Measurements from ENCODE around the gene OR1I1.

Gene OR1I1

DNA sequence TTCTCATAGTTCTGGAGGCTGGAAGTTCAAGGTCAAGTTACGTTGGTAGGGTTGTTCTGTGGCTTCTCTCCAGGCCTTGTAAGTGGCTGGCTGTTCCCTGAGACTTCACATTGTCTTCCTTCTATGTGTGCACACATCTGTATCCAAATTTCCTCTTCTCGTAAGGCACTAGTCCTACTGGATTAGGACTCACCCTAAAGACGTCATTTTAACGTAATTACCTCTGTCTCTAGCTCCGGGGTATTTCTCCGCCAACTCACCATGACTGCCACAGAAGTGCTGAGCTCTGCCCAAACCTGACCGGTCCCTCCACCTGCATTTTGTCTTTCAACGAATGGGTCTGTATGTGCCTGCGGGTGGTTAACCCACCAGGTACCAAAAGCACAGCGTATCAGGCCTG, 16.4 kb downstream of the OR1I1 start:
- DNase-seq (ENCODE audit: low read depth), result no peak

DNA sequence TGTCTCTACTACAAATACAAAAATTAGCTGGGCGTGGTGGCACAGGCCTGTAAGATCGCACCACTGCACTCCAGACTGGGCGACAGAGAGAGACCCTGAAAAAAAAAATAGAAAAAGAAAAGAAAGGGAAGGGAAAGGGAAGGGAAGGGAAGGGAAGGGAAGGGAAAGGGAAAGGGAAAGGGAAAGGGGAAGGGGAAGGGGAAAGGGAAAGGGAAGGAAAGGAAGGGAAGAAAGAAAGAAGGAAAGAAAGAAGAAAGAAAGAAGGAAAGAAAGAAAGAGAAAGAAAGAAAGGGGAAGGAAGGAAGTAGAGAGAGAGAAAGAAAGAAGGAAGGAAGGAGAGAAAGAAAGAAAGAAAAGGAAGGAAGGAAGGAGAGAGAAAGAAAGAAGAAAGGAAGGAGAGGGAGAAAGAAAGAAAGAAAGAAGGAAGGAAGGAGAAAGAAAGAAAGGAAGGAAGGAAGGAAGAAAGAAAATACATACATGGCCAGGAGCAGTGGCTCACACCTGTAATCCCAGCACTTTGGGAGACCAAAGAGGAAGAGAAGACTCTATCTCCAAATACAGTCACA, 17.1 kb downstream of the OR1I1 start:
- no peak for DNase-seq (ENCODE audit: low read depth)

DNA sequence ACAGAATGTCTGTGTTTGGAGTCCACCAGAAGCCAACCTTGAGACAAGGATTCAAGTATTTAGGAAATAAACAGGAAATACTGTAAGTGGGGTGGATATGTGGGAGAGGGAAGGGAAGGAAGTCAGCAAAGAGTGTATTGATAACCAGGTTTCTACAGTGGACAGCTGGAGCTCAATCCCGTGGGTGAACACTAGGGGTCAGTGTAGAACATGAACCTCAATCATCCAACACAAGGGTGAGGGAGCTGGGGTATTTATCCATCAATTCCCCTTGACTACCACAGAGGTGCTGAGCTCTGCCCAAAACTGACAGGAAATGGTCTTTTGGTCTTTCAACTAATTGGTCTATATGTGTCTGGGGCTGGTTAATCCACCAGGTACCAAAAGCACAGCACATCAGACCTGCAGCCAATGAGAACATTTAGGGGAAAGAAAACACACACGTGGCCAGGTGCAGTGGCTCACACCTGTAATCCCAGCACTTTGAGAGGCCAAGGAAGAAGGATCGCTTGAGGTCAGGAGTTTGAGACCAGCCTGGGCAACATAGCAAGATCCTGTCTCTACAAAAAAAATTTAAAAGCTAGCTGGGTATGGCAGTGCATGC, 19.6 kb downstream of the OR1I1 start:
- no peak for DNase-seq (ENCODE audit: low read depth)

DNA sequence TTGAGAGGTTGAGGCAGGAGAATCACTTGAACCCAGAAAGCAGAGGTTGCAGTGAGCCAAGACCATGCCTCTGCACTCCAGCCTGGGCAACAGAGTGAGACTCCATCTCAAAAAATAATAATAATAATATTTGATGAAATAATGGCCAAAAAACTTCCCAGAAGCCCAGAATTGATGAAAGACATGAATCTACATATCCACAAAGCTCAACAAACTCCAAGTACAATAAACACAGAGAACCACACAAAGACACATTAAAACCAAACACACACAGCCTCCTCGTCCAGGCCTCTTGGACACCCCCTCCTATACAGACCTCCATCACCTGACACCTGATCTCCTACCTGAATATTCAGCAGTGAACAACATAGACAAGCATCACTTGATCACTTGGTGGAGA, 22.0 kb downstream of the OR1I1 start:
- no peak for DNase-seq (ENCODE audit: low read depth)

DNA sequence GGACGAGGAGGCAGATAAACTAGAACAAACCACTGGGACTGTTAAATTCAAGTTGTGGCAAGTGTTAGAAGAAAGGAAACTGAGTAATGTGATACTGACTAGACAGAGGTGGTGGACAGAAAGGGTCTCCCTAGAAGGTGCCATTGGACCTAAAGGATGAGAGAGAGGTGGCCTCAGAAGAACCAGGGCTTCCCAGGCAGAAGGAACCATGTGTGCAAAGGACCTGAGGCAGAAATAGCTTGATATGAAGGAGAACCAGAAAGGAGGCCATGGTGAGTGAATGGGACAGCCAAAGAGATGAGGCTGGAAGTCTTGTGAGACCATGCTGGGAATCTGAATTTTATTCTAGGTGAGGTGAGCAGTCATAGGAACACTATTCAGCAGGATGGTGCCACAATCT, 22.4 kb downstream of the OR1I1 start:
- no peak for DNase-seq (ENCODE audit: low read depth)

DNA sequence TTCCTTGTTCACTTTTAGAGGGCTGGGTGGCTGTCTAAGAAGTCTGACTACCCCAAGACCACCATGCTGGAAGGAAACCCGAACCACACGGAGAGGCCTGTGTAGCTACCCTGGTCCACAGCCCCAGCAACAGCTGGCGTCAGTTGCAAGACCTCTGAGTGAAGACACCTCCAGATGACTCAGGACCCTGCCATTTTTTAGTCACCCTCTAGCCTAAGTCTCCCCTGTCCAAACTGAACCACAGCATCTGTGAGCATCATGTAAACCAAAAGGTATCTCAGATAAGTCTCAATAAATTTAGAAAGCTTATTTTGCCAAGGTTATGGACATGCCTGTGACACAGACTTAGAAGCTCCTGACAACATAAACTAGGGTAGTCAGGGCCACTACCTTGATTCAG, 23.0 kb downstream of the OR1I1 start:
- DNase-seq (ENCODE audit: low read depth), result no peak

DNA sequence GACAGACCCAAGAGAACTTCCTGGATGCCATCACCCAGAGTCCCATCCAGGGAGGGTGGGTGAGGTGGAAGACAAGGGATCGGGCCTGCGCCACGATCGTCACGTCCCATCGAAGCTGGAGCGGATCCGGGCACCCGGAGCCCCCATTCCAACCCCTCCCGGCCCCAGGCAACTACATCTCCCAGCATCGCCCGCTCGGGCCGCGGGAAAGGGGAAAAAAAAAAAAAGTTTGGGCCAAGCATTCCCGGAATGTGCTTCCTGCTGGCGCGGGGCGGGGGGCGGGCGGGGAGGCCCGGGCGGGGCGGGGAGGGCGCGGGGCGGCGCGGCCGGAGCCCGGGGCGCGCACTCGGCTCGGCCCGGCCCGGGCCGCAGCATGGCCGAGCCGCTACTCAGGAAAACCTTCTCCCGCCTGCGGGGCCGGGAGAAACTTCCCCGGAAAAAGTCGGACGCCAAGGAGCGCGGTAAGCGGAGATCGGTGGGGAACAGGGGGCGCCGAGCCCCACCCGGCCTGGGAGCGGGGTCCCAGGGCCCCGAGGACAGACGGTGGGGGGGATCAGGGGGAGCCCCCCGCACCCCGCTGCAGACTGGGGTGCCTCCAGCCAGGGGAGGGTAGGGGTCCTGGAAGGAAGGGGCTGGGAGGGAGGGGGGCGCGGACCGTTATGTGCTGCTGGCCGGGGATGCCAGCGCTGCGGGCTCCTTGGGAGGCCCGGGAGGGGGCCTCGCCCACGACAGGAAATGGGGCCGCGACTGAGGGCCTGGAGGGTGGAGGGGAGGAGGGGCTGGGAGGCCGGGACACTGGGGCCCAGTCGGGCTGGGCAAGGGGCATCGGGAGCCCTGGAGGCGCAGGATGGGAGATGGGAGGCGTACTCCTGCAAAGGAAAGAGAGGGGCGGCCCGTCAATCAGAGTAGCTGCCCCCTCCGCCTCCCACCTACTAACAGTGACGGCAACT, 25.3 kb downstream of the OR1I1 start, which contains the start of gene SYDE1:
Gene SYDE1, plus strand, starts transcription at position 341 of the 950 bp plus-strand sequence. Its CDS starts 33 bp downstream, at position 374.
- peak; percentile 52 for DNase-seq (ENCODE audit: low read depth)

DNA sequence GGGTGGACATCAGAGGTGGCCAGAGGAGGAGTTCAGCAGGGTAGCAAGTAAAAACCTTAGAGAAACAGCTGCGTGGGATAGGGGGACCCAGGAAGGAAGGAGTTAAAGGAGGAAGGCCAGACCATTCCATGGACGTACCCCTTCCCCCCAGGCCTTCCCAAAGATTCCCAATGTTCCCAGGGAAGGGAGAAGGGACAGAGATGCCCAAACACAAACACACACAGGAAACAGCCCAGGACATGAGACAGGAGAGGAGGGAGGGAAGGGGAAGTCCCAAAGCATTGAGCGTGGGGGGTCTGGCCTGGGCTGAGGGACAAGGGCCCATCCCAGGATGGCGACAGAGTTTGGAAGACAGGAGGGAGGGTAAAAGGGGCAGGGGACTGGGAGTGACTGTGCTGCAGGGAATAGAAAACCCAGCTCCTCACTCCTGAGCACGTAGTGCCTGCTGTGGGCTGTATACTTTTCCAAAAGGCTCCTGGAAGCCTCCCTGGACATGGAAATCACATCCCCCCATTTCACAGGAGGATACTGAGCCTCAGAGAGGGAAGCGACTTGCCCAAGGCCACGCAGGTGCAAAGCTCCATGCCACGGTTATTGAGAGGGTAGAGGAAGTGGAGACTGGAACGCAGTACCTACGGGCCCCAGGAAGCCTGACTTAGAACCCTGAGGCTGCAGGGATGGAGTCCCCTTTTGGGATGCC, 26.3 kb downstream of the OR1I1 start:
- no peak for DNase-seq (ENCODE audit: low read depth)

DNA sequence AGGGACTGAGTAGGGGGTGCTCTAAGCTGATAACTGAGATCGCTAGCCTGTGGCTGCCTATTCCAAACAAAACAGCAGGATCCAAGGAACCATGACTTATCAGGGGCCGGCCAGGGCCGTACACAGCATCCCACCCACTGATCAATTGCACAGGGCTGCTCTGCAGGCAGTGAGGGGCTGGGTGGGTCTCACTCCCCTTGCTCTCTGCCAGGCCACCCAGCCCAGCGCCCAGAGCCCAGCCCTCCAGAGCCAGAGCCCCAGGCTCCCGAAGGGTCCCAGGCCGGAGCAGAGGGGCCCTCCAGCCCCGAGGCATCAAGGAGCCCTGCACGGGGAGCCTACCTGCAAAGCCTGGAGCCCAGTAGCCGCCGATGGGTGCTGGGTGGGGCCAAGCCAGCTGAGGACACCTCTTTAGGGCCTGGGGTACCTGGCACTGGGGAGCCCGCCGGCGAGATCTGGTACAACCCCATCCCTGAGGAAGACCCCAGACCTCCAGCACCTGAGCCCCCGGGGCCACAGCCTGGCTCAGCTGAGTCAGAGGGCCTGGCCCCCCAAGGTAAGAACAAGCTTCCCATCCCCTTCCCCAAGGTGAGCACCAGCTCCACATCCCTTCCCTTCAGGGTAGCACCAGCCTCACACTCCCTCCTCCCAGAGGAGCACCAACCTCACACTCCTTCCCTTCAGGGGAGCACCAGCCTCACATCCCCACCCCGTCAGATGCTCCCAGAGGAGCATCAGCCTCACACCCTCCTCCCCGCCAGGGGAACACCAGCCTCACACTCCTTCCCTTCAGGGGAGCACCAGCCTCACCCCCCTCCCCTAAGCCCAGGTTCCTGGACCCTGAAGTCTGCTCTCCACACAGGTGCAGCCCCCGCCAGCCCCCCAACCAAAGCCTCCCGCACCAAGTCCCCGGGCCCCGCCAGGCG, 27.1 kb downstream of the OR1I1 start:
- no peak for DNase-seq (ENCODE audit: low read depth)

DNA sequence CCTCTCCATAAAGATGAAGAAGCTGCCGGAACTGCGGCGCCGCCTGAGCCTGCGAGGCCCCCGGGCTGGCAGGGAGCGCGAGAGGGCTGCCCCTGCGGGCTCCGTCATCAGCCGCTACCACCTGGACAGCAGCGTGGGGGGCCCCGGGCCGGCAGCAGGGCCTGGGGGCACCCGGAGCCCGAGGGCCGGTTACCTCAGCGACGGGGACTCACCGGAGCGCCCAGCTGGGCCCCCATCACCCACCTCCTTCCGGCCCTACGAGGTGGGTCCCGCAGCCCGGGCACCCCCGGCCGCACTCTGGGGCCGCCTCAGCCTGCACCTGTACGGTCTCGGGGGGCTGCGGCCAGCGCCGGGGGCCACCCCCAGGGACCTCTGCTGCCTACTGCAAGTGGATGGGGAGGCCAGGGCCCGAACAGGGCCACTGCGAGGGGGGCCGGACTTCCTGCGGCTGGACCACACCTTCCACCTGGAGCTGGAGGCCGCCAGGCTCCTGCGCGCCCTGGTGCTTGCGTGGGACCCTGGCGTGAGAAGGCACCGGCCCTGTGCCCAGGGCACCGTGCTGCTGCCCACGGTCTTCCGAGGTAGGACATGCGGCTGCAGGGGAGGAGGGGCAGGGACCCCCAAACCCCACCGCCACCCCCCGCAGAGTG, 27.9 kb downstream of the OR1I1 start:
- no peak for DNase-seq (ENCODE audit: low read depth)

DNA sequence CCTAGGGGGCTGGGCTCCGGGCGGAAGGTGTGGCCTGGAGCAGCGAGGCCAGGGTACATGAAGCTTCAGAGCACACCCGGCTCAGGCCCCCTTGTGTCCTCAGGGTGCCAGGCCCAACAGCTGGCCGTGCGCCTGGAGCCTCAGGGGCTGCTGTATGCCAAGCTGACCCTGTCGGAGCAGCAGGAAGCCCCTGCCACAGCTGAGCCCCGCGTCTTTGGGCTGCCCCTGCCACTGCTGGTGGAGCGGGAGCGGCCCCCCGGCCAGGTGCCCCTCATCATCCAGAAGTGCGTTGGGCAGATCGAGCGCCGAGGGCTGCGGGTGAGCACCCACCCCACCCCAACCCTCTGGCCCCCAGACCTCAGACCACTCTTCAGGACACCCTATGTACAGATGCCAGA, 28.4 kb downstream of the OR1I1 start:
- DNase-seq (ENCODE audit: low read depth), result no peak

DNA sequence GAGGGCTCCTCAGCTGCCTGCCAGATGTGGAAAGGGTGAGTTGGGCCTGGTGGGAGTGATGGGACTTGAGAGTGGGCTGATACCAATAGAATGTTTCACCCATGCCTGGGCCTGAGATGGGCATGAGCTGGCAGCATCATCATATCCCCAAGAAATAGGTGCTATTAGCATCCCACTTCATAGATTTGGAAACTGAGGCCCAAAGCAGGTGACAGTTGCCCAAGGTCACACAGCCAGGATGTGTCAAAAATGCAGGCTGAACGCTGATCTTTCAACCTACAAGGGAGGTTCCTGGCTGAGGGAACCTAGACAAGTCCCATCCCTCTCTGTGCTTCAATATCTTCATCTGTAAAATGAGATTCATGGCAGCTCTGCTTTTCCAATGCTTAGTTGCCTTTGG, 29.7 kb downstream of the OR1I1 start:
- DNase-seq (ENCODE audit: low read depth), result no peak

DNA sequence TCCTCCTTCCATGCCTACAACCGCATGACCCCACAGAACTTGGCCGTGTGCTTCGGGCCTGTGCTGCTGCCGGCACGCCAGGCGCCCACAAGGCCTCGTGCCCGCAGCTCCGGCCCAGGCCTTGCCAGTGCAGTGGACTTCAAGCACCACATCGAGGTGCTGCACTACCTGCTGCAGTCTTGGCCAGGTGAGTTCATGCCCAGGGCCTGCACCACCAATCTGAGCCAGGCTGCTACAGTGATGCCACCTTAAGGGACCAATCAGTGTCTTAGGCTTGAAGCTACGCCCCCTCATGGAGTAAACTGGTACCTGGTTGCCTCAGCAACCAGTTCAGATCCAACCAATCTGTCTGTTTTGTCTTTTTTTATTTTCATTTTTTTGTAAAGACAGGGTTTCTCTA, 30.4 kb downstream of the OR1I1 start:
- DNase-seq (ENCODE audit: low read depth), result no peak

DNA sequence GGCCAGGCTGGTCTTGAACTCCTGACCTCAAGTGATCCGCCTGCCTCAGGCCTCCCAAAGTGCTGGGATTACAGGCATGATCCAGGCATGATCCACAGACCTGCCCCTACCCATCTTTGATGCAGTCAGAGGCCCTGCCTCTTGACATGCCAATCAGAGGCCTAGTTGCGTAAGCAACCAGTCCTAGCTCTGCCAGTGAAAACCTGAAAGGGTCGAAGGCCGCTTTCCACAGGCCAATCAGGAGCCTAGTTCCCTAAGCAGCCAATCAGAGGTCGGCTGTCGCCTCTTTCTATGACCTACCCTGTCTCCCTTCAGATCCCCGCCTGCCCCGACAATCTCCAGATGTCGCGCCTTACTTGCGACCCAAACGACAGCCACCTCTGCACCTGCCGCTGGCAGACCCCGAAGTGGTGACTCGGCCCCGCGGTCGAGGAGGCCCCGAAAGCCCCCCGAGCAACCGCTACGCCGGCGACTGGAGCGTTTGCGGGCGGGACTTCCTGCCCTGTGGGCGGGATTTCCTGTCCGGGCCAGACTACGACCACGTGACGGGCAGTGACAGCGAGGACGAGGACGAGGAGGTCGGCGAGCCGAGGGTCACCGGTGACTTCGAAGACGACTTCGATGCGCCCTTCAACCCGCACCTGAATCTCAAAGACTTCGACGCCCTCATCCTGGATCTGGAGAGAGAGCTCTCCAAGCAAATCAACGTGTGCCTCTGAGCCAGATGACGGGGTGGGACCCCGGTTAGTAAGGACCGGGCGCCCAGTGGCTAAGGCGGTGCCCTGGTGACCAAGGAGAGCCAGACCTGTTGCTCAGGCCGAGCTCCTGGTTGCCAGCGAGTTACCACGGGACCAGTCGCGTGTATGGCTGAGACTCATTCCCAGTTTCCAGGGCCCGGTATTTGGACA, 31.5 kb downstream of the OR1I1 start:
- no peak for DNase-seq (ENCODE audit: low read depth)

DNA sequence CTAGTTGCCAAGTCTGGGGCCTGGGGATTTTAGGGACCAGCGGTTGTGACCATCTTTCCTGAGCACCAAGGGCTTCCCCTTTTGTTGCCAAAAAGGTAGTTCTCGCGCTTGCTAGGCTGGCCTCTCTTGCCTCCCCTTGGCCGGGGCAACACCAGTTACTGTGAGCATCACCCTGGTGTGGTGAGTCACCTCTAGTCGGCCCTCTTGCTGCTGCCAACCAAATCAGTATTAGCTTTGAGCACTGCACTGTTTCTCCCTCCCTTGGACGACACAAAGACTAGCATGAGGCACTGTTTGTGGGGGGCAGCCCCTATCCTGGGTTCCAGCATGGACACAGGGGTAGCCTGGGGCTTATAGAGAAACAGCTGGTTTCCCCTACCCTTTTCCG, 32.1 kb downstream of the OR1I1 start:
- peak; percentile 50 for DNase-seq (ENCODE audit: low read depth)

DNA sequence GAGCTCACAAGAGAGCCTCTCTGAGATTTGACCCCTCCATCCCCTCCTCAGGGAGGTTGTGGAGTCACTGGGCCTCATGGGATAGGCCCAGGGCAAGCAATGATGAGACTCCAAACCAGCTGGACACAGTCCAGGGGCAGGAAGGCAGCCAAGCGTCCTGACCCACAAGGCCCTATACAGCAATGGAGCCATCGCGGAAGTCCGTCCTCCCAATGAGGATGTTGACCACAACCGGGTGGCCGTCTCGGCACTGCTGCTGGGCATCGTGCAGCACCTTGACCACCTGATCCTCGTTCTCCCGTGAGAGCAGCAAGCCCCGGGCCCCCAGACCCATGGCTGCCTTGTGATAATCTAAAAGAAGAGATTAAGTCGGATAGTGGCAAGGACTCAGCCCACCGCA, 33.1 kb downstream of the OR1I1 start:
- DNase-seq (ENCODE audit: low read depth), result peak; percentile 49

DNA sequence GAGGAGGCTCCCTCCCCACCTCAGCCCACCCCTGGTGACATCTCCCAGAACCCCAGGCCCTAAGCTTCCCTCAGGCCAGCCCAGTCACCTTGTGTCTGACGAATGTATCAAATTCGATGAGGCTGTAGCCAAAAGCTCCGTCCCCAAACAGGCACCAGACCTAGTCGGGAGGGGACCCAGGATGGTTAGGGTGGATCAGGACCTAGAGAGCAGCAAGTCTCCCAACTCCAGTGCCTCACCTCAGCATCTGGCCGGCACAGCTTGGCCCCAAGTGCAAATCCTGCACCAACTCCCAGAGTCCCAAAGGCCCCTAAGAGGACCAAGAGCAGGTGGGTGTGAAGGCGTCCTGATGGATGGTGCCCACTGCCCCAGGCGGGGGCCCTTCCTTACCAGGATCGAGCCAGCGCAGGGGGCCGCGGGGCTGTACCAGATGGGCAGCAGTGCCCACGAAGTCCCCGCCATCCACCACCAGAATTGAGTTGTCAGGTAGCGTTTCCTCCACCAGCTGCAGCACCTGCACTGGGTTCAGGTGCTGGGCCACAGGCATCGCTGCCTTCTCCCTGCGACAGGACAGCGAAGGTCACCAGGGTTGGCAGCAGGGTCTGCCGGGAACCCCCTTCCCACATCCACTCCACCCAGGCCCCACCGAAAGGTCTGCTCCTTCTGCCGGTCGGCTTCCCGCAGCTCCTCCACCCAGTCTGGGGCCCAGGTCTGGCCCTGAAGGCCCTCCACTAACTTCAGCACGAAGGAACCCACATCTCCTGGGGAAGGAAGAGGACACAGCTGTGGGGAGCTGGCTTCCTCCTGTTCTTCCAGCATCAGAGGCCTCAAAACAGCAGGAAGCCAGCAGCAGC, 34.0 kb downstream of the OR1I1 start:
- no peak for DNase-seq (ENCODE audit: low read depth)

DNA sequence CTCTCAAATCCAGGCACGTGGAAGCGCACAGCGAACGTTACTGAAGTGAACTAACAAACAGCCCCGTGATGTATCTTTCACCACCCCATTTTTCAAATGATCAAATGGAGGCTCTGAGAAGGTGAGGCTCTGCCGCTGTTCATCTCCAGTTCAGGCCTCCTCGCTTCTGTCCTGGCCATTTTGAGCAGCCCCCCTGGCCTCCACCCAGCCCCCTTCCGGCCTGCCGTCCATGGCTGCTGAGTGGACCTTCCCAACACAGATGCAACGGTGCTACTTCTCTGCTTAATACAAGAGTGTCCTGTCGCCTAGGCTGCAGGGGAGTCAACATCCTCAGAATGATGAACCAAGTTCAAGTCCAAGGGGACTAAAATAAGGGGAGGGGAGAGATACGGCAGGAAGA, 34.8 kb downstream of the OR1I1 start:
- DNase-seq (ENCODE audit: low read depth), result no peak

DNA sequence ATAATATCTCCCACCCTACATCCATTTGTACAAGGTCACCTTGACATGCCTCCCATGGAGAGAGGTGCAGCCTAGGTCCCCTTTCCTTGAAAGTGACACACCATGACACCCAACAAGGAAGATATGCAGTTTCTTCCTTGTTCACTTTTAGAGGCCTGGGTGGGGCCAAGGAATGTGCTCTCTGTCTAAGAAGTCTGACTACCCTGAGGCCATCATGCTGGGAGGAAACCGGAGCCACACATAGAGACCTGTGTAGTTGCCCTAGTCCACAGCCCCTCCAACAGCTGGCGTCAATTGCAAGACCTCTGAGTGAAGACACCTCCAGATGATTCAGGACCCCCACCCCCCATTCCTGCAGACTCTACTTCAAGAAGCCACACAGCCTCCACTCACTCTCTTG, 36.2 kb downstream of the OR1I1 start:
- DNase-seq (ENCODE audit: low read depth), result no peak

Data from stromal cell of bone marrow (primary cell).